Uterus (tissue), 2 donors: ENCODE measurements around the gene PVR.

Experiments used
- CTCF ChIP-seq, 4 experiments: fragments of 200-600 bp in 2 of 4; fragments of 450-650 bp in 2 of 4; sonication (generic) in 2 of 4; IDR thresholded peaks; one replicate each; pipeline ENCODE4 v1.5.1; 2016 to 2019; ENCODE audit warnings: antibody characterized with exemption in 4 of 4, mild to moderate bottlenecking in 2 of 4, moderate library complexity in 1 of 4
- POLR2A ChIP-seq, 2 donors: fragments of 450-650 bp; IDR thresholded peaks; one replicate each; pipeline ENCODE4 v1.6.1; 2016; ENCODE audit warnings: antibody characterized with exemption in 2 of 2, mild to moderate bottlenecking in 1 of 2, moderate library complexity in 1 of 2

- no peak for TF ChIP-seq POLR2A (IDR thresholded peaks at IDR 0.05)
- no peak for TF ChIP-seq CTCF (IDR thresholded peaks at IDR 0.05)
Measured at GRCh38 chr19:44621367-44621766, 22.3 kb upstream of the PVR start.
